Measurements from ENCODE around the gene CREB3. TPM values are rescaled to one million over a fixed set of nuclear protein-coding genes. Genes with fewer than 3 reads are reported as not detected.
A peak's percentile ranks its signal among the peaks of the same experiment; 100 is the strongest.

Gene CREB3
- total RNA-seq, 1 experiment from 2014 or later: 34.8 TPM

DNA sequence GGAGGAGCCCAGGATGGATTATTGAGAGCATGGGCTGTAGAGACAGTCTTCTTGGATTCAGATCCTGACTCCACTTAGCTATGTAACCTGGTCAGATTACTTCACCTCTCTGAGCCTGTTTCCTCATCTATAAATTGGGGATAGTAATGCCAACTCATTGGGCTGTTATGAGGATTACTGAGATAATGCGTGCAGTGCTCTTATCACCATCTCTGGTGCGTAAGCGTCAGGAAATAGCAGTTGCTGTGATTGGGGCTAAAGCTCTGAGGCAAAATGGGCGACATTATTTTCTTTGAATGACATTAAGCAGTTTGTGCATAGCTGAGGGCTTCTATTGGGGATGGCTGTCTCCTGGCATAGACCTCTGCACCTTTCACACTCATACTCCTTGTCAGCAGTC lies 22.6 kb downstream of the CREB3 start:
- Histone ChIP-seq H3K9ac (ENCODE audit: low read length) (no peak overlapping the region), H2AFZ (ENCODE audit: low read length) (no peak overlapping the region), H3K4me2 (ENCODE audit: low read length) (no peak overlapping the region), H3K27me3 (ENCODE audit: low read length) (no peaks in the 10 kb centered on the region), H3K36me3 (ENCODE audit: low read depth, low read length) (no peaks in the 10 kb centered on the region), H3K4me1 (ENCODE audit: insufficient read depth, low read length) (peaks cover 35% of the 10 kb centered on the region), H4K20me1 (ENCODE audit: low read length) (no peaks in the 10 kb centered on the region), H3F3A (ENCODE audit: low read length, unreplicated experiment) (no peaks in the 10 kb centered on the region), H3K9me2 (replicated peaks; ENCODE audit: low read length) (no peaks in the 10 kb centered on the region), H3K4me3 (ENCODE audit: low read length) (no peak overlapping the region), H3K27ac (ENCODE audit: low read length) (no peak overlapping the region), H3K9me3 (ENCODE audit: low read length) (no peaks in the 10 kb centered on the region), H3K79me2 (ENCODE audit: low read length) (peaks cover 29% of the 10 kb centered on the region)
- intact Hi-C loops (cut with micrococcal nuclease): loop anchor here (2.0 kb wide), 1 partner anchor 32 kb away; no protein-coding TSS in a partner anchor
- no peak for TF ChIP-seq EZH2 (IDR thresholded peaks at IDR 0.05; ENCODE audit: low read length, unreplicated experiment)
- TF ChIP-seq EZH2phosphoT487 (IDR thresholded peaks at IDR 0.05; ENCODE audit: borderline replicate concordance, low read length): no peak
- no peak for TF ChIP-seq CTCF (conservative IDR thresholded peaks at IDR 0.05; ENCODE audit: low read depth, low read length)
- no TSS peak for BruUV-seq (replicated peaks)
- ATAC-seq (no peak), DNase-seq (no peak)
- POLR2A ChIA-PET (ENCODE audit: unreplicated experiment): interaction anchor here (0.6 kb wide), 1 partner anchor 123 kb away, joined by 3 read pairs; no protein-coding TSS in a partner anchor
- CTCF ChIA-PET: no interaction called here

- Histone ChIP-seq H3F3A (ENCODE audit: low read length, unreplicated experiment) (no peaks in the 10 kb centered on the region), H4K20me1 (ENCODE audit: low read length) (no peaks in the 10 kb centered on the region), H2AFZ (ENCODE audit: low read length) (peak overlapping the region; percentile 84), H3K27ac (ENCODE audit: low read length) (peak overlapping the region; percentile 79), H3K9ac (ENCODE audit: low read length) (peak overlapping the region; percentile 76), H3K36me3 (ENCODE audit: low read depth, low read length) (no peaks in the 10 kb centered on the region), H3K9me2 (replicated peaks; ENCODE audit: low read length) (no peaks in the 10 kb centered on the region), H3K79me2 (ENCODE audit: low read length) (peaks cover 20% of the 10 kb centered on the region), H3K4me1 (ENCODE audit: insufficient read depth, low read length) (peaks cover 30% of the 10 kb centered on the region), H3K4me2 (ENCODE audit: low read length) (peak overlapping the region; percentile 90), H3K27me3 (ENCODE audit: low read length) (no peaks in the 10 kb centered on the region), H3K9me3 (ENCODE audit: low read length) (no peaks in the 10 kb centered on the region), H3K4me3 (ENCODE audit: low read length) (peak overlapping the region; percentile 71)
- DNase-seq: peak; percentile 61
- BruUV-seq (replicated peaks): no TSS peak
- ChIA-PET CTCF (interaction anchor here (0.6 kb wide), 1 partner anchor 22 kb away, joined by 3 read pairs; no protein-coding TSS in a partner anchor), POLR2A (ENCODE audit: unreplicated experiment) (interaction anchor here (0.6 kb wide), 2 partner anchors 17 to 19 kb away, joined by 4 to 26 read pairs; no protein-coding TSS in a partner anchor)
- no peak for TF ChIP-seq EZH2phosphoT487 (IDR thresholded peaks at IDR 0.05; ENCODE audit: borderline replicate concordance, low read length)
- TF ChIP-seq CTCF (conservative IDR thresholded peaks at IDR 0.05; ENCODE audit: low read depth, low read length): peak; percentile 68
- intact Hi-C loops (cut with micrococcal nuclease): loop anchor here (1.0 kb wide), 1 partner anchor 15 kb away; no protein-coding TSS in a partner anchor
- ATAC-seq: peak; percentile 49
These were observed 24.1 kb downstream of the CREB3 start for GRCh38 chr9:35756275-35757225.
